Activated T-cell treated with anti-CD3 and anti-CD28 coated beads for 1 hour (primary cell): ENCODE data around the gene ARHGAP18.

Experiments
- DNase-seq: peaks from one replicate; pipeline ENCODE4 v3.0.0-alpha.2; 2020; ENCODE audit warnings: low read depth

ARHGAP18 gene

DNA sequence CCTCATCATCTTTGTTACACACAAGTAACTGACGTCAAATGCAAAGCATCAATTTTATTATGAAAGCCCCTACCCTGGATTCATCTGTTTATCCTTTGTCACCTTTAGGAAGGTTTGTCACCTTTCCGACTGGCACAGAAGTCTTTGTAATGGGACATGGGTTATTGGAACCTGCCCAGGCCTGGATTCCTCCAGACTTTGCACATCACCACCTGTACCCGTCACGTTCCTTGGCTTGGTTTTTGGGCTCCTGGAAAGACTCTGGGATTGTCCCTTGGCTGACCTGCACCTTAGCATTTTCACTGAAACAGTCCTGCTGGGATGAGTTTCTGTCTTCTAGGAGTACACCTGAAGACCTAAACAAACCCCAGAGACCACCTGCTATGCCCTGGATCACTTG is 15.4 kb upstream of the ARHGAP18 start:
- DNase-seq, result no peak

DNA sequence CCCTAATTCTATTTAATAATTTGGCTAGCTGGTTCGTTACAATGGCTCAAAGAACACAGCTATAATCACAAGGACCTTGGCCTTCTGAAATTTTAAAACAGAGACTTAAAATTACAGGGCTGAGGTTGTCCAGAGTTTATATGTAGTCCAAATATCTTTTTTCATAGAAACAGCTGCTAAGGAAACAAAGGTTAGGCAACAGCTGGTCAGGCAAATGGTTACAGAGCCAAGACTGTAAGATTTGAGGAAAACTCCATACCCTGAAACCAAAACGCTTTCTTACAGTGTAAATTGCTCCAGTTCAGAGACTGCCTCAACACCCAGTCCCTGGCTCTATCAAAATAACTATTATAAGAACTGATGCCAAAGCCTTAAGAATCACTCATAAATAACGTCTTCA is 9.7 kb upstream of the ARHGAP18 start:
- DNase-seq, result no peak

GRCh38 chr6:129717277-129717676 is 7.3 kb upstream of the ARHGAP18 start:
- DNase-seq, result no peak

DNA sequence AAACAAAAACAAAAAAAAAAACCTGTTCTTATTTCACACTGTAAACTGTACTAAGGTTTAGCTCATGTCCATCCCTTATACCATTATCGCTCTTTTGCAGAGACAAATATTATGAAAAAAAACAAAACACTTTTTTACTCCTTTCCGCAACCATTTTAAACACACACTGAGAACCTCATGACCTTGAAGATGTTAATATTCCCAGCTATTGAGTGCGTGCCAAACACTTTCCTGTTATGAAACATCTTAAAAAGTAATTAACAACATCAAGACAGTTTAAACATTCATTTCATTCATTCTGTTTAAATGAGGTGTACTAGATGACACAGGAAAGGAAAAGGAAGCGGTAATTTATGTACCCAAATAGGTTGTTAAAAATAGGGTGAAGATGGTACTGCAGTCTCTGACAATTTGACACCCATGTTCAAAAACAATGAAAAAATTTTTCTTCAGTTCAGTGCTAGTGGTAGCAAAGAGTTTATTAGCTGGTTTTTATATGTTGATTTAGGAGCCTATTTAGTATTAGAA is 3.9 kb upstream of the ARHGAP18 start:
- no peak for DNase-seq

- no peak for DNase-seq
Observed at GRCh38 chr6:129711271-129711631, 1.3 kb upstream of the ARHGAP18 start.

GRCh38 chr6:129710450-129711270 is 683 bp upstream of the ARHGAP18 start:
- no peak for DNase-seq

DNA sequence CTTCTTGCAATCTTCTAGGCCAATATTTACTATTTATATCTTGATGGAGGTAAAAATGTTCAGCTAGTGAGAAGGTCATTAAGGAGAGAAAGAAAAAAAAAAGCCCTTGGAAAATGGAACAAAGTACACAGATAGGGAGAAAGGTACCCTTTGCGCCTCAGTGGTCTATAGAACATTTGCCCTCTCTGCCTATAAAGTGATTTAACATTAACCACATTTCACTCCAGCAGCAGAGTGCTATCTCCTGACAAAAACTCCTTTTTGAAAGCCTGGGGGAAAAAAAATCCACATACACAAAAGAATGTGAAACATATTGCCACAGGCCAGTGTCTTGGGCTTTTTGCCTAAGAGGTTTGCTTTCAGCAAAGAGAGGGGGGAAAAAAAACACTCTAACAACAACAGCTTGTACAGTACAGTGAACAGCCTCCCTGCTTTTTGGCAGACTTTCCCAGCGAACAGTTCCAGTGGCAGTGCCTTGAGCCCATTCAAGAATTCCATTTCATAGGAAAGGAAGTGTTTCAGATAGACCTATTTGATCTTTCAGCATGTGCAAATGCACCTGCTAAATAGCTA is 695 bp downstream of the ARHGAP18 start:
- no peak for DNase-seq

DNA sequence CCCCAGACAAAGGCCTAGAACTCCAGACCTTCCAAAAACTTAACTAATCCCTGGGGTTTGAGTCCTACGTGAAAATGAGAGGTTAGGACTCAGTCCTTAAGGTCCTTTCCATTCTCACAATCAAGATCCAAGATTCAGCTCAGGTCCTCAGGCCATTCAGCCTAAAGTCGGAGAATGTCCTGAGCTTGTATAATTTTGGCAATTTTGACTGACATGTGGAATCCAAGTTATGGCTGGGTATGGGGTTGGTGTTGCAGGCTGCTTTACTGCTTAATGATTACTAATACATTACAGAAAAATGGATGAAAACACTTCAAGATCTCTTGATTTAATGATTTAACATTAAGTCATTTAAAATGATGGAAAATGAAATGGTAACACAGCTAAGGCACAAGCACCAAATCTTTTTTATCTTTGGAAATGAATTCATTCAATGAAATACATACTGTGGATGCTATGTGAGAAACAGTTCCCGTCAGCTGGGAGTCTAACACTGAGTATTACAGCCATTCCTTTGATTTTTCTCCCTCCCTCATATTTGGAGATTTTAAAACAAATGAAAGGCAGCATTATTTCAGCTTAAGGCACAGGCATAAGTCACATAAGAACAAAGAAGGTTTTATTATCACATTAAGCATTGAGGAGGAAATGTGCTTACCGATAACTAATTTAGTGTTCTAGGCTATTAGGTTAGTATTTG is 1.3 kb downstream of the ARHGAP18 start:
- no peak for DNase-seq

DNA sequence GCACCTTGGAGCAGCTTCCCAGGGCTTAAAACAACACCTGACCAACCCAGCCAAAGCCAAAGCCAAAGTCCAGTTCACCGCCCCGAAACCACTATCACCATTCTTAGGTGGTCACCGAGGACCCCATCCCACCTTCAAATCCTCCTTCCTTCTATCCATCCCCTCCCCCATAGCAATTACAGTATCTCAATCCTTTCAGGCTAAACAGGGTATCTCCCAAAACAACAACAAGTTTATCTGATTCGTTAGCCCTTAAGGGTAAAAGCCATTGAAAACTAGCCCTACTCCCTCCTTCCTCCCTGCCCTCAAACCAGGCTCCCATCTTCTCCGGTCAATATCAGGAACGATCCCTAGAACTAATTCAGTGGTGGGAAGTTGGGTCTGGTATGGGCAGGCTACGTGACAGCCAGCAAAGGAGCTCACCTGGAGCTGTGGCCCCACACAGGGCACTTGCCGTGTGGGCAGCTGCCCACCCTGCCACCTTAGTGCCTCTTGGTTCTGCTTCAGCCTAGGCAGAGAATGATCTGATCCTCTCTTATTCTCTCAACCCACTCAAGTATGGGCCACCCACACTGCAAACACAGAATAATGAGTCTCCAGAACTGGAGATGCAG is 2.0 kb downstream of the ARHGAP18 start:
- DNase-seq, result no peak

DNA sequence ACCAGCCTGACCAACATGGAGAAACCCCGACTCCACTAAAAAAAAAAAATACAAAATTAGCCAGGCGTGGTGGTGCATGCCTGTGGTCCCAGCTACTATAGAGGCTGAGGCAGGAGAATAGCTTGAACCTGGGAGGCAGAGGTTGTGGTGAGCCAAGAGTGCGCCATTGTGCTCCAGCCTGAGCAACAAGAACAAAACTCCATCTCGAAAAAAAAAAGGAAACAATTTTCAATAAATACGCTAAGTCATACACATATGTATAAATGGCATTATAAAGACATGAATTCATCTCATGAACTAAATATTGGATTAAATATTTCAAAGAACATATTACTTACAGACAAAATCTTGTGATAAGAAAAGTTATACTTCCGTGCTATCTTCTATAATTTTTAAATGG is 2.9 kb downstream of the ARHGAP18 start:
- no peak for DNase-seq

- no peak for DNase-seq
Observed at GRCh38 chr6:129705212-129705611, 4.8 kb downstream of the ARHGAP18 start.

DNA sequence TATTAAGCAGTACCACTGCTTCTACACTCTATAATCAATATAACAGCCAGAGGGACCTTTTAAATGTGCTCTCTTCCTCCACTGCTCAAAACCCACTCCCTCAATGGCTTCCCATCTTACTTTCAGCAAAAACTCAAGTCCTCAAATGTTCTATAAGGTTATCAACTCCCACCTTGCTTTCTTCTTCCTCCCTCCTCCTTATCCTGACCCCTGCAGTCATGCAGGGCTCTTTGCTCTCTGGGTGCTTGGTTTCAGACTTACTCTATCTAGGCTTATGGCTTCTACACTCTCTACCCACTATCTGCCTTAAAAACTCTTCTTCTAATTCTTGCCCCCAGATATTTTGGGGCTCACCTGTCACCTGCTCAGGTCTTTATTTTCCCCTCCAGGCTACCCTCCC is 5.3 kb downstream of the ARHGAP18 start:
- no peak for DNase-seq

GRCh38 chr6:129701721-129702455 is 8.1 kb downstream of the ARHGAP18 start:
- DNase-seq, result no peak

DNA sequence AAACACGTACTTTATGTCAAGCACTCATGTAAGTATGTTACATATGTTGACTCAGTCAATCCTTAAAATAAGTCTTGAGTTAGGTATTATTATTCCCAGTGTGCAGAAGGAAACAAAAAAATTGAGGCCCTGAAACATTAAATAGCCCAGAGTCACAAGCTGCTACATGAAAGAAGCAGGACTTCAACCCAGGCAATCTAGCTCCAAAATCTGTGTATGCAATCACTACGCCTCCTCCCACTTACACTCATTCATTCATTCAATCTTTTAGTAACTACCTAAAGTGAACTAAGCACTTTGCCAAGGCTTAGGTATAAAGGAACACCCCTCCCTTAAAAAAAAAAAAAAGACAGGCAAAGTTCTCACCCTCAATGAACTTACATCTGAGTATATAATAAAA is 9.3 kb downstream of the ARHGAP18 start:
- no peak for DNase-seq

GRCh38 chr6:129699659-129700058 is 10.3 kb downstream of the ARHGAP18 start:
- DNase-seq, result no peak

DNA sequence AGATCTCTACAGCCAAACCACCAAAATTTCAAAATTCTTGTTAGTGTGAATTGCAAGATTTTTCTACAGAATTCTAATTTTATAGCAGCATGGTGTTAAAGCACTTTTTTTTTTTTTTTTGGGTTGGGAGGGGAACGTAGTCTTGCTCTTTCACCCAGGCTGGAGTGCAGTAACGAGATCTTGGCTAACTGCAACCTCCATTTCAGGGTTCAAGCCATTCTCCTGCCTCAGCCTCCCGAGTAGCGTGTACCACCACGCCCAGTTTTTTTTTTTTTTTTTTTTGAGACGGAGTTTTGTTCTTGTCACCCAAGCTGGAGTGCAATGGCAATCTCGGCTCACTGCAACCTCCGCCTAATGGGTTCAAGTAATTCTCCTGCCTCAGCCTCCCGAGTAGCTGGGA is 11.5 kb downstream of the ARHGAP18 start:
- no peak for DNase-seq

DNA sequence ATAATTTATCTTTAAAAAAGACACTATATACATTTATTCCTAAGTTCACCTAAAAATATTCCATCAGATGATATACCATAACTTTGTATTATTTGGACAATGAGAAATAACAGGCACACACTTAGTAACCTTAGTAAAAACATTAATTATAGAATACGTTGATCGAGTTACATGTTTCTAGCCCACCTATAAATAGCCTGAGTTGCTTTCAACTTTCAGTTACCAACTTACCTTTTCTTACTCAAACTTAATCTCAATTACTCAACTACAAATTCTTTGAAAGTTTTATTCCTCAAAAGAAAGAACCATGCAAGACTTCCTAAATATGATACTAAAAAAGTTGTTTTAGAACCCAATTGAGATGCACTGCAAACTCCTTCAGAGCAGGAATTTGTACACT is 12.2 kb downstream of the ARHGAP18 start:
- no peak for DNase-seq

- DNase-seq, result no peak
Observed at GRCh38 chr6:129696843-129697242, 13.1 kb downstream of the ARHGAP18 start.

DNA sequence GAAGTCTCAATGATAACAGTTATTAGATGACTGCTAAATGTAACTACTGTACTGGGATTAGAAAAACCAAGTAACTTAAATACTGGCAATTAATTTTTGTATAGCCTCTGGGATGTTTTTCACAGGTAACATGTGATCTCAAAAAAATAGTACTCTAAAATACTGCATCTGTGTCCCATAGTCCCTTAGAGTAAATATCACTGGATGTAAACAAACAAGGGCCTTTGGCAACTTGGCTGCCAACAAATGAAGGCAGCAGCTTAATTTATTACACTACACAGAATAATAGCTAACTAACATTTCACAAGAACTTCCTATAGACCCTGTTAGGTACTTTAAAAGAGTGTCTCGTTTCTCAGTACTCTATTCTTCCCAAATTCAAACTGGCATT is 14.0 kb downstream of the ARHGAP18 start:
- no peak for DNase-seq

DNA sequence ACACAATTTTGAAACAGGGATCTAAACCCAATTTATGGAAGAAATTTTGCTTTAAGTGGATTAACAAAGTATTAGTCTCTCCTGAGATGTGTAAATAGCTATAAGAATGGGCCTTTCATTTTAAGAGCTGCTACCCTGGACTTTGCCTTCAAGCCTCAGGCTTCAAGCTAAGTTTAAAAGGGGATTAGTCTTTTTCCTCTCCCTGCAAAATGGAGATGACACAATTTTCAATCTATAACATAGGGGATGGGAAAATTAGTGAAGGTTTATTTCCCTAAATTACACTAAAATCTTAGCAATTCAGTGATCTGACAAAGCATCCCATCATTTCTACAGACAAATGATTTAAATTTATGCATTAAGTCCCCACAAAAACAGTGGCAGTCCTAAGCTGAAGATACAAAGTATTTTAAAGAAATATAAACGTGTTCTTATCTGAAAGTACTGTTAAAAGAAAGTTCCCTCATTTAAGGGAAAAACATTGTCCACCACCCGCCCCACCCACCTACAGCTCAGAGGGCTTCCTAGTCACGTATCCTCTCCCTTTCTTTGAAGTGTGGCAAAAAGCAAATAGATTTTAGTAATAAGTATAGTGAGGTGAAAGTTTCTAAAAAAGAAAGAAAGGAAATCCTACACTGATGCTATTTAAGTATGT is 14.5 kb downstream of the ARHGAP18 start:
- no peak for DNase-seq

DNA sequence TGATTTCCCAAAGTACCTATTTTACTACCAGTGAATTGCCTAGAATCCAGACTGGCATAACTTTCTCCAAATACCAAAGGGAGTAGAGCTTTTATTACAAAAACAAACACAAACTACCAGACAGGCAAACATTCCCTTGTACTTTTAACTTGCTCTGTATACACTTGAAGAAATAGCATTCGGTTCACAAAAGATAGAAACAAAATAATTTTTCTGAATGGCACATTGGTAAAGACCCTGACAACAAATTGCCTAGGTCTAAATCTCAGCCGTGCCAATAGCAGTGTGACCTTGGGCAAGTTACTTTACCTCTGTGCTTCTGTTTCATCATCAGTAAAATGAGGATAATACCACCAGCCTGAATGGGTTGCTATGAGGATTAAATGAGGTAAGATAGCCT is 15.9 kb downstream of the ARHGAP18 start:
- DNase-seq, result no peak

- no peak for DNase-seq
Observed at GRCh38 chr6:129692467-129692866, 17.5 kb downstream of the ARHGAP18 start.
